Uterus (tissue), 4 donors: Measurements from ENCODE around the gene COL15A1. TPM values are rescaled to one million over a fixed set of nuclear protein-coding genes. Genes with fewer than 3 reads are reported as not detected.

Source experiments
- DNase-seq, 2 donors: peaks; one replicate each; pipeline ENCODE4 v3.0.0-alpha.2; 2019 to 2020
- H3K27ac ChIP-seq, 2 donors: fragments of 200-600 bp; sonication (generic); 1 replicate in 1 of 2; 2 replicates in 1 of 2; pipeline ENCODE4 v1.5.1; 2016 to 2018
- H3K27me3 ChIP-seq, 2 donors: fragments of 200-600 bp; sonication (generic); one replicate each; pipeline ENCODE4 v1.5.1; 2018 to 2019; ENCODE audit warnings: control low read depth in 1 of 2
- H3K36me3 ChIP-seq, 2 donors: fragments of 200-600 bp; sonication (generic); one replicate each; pipeline ENCODE4 v1.5.1; 2019; ENCODE audit warnings: control low read depth in 1 of 2
- H3K4me1 ChIP-seq, 2 donors: fragments of 200-600 bp; sonication (generic); one replicate each; pipeline ENCODE4 v1.5.1; 2018 to 2019; ENCODE audit warnings: control low read depth in 1 of 2
- H3K4me3 ChIP-seq, 2 donors: fragments of 200-600 bp; sonication (generic); 1 replicate in 1 of 2; 2 replicates in 1 of 2; pipeline ENCODE4 v1.5.1; 2018 to 2019; ENCODE audit warnings: mild to moderate bottlenecking in 1 of 2
- H3K9me3 ChIP-seq, 2 donors: fragments of 200-600 bp; sonication (generic); one replicate each; pipeline ENCODE4 v1.5.1; 2019; ENCODE audit warnings: control low read depth in 1 of 2
- CTCF ChIP-seq, 4 experiments: fragments of 200-600 bp in 2 of 4; fragments of 450-650 bp in 2 of 4; sonication (generic) in 2 of 4; IDR thresholded peaks; one replicate each; pipeline ENCODE4 v1.5.1; 2016 to 2019; ENCODE audit warnings: antibody characterized with exemption in 4 of 4, mild to moderate bottlenecking in 2 of 4, moderate library complexity in 1 of 4
- POLR2A ChIP-seq, 2 donors: fragments of 450-650 bp; IDR thresholded peaks; one replicate each; pipeline ENCODE4 v1.6.1; 2016; ENCODE audit warnings: antibody characterized with exemption in 2 of 2, mild to moderate bottlenecking in 1 of 2, moderate library complexity in 1 of 2
- intact Hi-C: fragments of 100-400 bp; cut with DNase I; formaldehyde crosslinking; loops from one replicate; pipeline ENCODE4 v1.15.1; 2023; ENCODE audit warnings: low total_unique reads
- total RNA-seq, 4 donors: library from RNA; depleted of rRNA in 3 of 4; stranded (reverse); fragments of >200 nt in 3 of 4; gene quantifications; one replicate each; pipeline versions ENCODE4 v1.1.0 to v1.2.4, GENCODE V29; 2014 to 2023
- donor health status: DM: yes; HTN: yes; CAD: no.

Gene COL15A1
- total RNA-seq, 4 donors from 2014 or later: 20.3 to 160 (median 50.4) TPM

GRCh38 chr9:99044827-99045226 is 101.1 kb downstream of the COL15A1 start:
- TF ChIP-seq CTCF (IDR thresholded peaks at IDR 0.05) (no peak), POLR2A (IDR thresholded peaks at IDR 0.05) (no peak)
- Histone ChIP-seq H3K9me3 (no peaks in the 10 kb centered on the region), H3K36me3 (no peaks in the 10 kb centered on the region), H3K4me3 (no peak overlapping the region), H3K27me3 (no peaks in the 10 kb centered on the region), H3K27ac (no peak overlapping the region), H3K4me1 (no peaks in the 10 kb centered on the region)
- intact Hi-C loops: no loop called here
- no peak for DNase-seq

- Histone ChIP-seq H3K4me3 (no peak overlapping the region), H3K36me3 (no peaks in the 10 kb centered on the region), H3K9me3 (no peaks in the 10 kb centered on the region), H3K27ac (no peak overlapping the region), H3K4me1 (no peaks in the 10 kb centered on the region), H3K27me3 (no peaks in the 10 kb centered on the region)
- DNase-seq: no peak
- TF ChIP-seq POLR2A (IDR thresholded peaks at IDR 0.05) (no peak), CTCF (IDR thresholded peaks at IDR 0.05) (no peak)
- intact Hi-C loops: no loop called here
These were observed 102.4 kb downstream of the COL15A1 start for GRCh38 chr9:99046068-99046467.

- Histone ChIP-seq H3K36me3 (no peaks in the 10 kb centered on the region), H3K27ac (no peak overlapping the region), H3K27me3 (no peaks in the 10 kb centered on the region), H3K4me3 (no peak overlapping the region), H3K4me1 (no peaks in the 10 kb centered on the region), H3K9me3 (no peaks in the 10 kb centered on the region)
- no peak for TF ChIP-seq POLR2A (IDR thresholded peaks at IDR 0.05)
- TF ChIP-seq CTCF (IDR thresholded peaks at IDR 0.05): no peak
- DNase-seq: no peak
- intact Hi-C loops: no loop called here
These were observed 102.9 kb downstream of the COL15A1 start for GRCh38 chr9:99046542-99047071.

GRCh38 chr9:99049228-99049627 is 105.5 kb downstream of the COL15A1 start:
- no peak overlapping the region for H3K4me3 ChIP-seq
- no peak for TF ChIP-seq POLR2A (IDR thresholded peaks at IDR 0.05)
- TF ChIP-seq CTCF (IDR thresholded peaks at IDR 0.05): no peak
- H3K27ac ChIP-seq: no peak overlapping the region
- no peaks in the 10 kb centered on the region for H3K4me1 ChIP-seq
- no peak for DNase-seq
- H3K9me3 ChIP-seq: no peaks in the 10 kb centered on the region
- intact Hi-C loops: no loop called here
- H3K27me3 ChIP-seq: no peaks in the 10 kb centered on the region
- no peaks in the 10 kb centered on the region for H3K36me3 ChIP-seq

GRCh38 chr9:99049641-99050040 is 105.9 kb downstream of the COL15A1 start:
- no peaks in the 10 kb centered on the region for H3K4me1 ChIP-seq
- intact Hi-C loops: no loop called here
- DNase-seq: no peak
- H3K4me3 ChIP-seq: no peak overlapping the region
- no peak overlapping the region for H3K27ac ChIP-seq
- H3K27me3 ChIP-seq: no peaks in the 10 kb centered on the region
- H3K36me3 ChIP-seq: no peaks in the 10 kb centered on the region
- TF ChIP-seq POLR2A (IDR thresholded peaks at IDR 0.05) (no peak), CTCF (IDR thresholded peaks at IDR 0.05) (no peak)
- H3K9me3 ChIP-seq: no peaks in the 10 kb centered on the region
